ENCODE results near the gene MCM3AP. TPM values are rescaled to one million over a fixed set of nuclear protein-coding genes. Genes with fewer than 3 reads are reported as not detected.

The MCM3AP gene
- total RNA-seq, 1 donor = 64.8 TPM

DNA sequence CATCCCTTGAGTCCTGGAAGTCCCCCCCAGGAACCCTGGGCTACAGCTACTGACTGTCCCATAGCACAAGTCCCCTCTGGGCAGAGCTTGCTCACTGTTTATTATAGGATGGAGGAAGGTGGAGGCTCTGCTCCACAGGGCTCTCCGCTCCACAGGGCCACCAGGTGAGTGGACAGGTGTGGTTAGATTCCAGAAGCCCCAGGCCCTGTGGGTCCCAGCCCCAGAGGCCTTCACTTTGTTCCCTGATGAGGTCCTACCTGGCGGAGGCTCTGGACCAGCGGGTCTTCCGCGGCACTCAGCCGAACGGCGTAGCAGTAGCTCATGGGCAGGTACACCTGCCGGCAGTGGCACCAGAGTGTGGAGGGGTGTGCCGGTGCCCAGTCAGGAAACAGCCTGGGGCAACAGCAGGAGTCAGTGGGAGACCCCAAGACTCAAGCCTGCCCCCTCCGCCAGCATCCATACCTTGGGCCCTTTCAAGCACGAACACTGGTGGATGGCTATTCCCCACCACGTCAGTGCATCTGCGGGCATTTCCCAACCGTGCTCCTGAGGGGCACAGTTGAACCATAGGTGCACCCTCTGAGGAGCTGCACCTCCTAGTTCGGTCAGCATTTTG lies 69.2 kb downstream of the MCM3AP start:
- Histone ChIP-seq H3K4me2 (ENCODE audit: insufficient read depth, low read length) (no peak overlapping the region), H2AFZ (ENCODE audit: low read length) (no peak overlapping the region), H3K4me1 (ENCODE audit: insufficient read depth, low read length) (no peaks in the 10 kb centered on the region), H3K27ac (ENCODE audit: low read depth, low read length) (no peak overlapping the region), H3K9me3 (ENCODE audit: low read depth, low read length) (no peaks in the 10 kb centered on the region), H3K27me3 (ENCODE audit: insufficient read depth, low read length) (no peaks in the 10 kb centered on the region), H3K36me3 (ENCODE audit: insufficient read depth, low read length) (peaks cover 6% of the 10 kb centered on the region), H3K4me3 (ENCODE audit: insufficient read depth, low read length) (no peak overlapping the region), H3K79me2 (ENCODE audit: insufficient read depth, low read length) (peaks cover 15% of the 10 kb centered on the region), H4K20me1 (ENCODE audit: insufficient read depth, low read length) (no peaks in the 10 kb centered on the region)
- no peak for DNase-seq (ENCODE audit: insufficient read length, low spot score, missing footprints)
- TF ChIP-seq, protein P1, sequence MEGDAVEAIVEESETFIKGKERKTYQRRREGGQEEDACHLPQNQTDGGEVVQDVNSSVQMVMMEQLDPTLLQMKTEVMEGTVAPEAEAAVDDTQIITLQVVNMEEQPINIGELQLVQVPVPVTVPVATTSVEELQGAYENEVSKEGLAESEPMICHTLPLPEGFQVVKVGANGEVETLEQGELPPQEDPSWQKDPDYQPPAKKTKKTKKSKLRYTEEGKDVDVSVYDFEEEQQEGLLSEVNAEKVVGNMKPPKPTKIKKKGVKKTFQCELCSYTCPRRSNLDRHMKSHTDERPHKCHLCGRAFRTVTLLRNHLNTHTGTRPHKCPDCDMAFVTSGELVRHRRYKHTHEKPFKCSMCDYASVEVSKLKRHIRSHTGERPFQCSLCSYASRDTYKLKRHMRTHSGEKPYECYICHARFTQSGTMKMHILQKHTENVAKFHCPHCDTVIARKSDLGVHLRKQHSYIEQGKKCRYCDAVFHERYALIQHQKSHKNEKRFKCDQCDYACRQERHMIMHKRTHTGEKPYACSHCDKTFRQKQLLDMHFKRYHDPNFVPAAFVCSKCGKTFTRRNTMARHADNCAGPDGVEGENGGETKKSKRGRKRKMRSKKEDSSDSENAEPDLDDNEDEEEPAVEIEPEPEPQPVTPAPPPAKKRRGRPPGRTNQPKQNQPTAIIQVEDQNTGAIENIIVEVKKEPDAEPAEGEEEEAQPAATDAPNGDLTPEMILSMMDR (IDR thresholded peaks at IDR 0.05; ENCODE audit: extremely low read depth, low read depth, low read length) = no peak

GRCh38 chr21:46215436-46216131 lies 69.8 kb downstream of the MCM3AP start:
- Histone ChIP-seq H2AFZ (ENCODE audit: low read length) (no peak overlapping the region), H3K27ac (ENCODE audit: low read depth, low read length) (no peak overlapping the region), H3K4me2 (ENCODE audit: insufficient read depth, low read length) (no peak overlapping the region), H3K4me1 (ENCODE audit: insufficient read depth, low read length) (no peaks in the 10 kb centered on the region), H3K4me3 (ENCODE audit: insufficient read depth, low read length) (no peak overlapping the region), H3K36me3 (ENCODE audit: insufficient read depth, low read length) (peaks cover 4% of the 10 kb centered on the region), H3K79me2 (ENCODE audit: insufficient read depth, low read length) (peaks cover 14% of the 10 kb centered on the region), H4K20me1 (ENCODE audit: insufficient read depth, low read length) (no peaks in the 10 kb centered on the region), H3K27me3 (ENCODE audit: insufficient read depth, low read length) (no peaks in the 10 kb centered on the region), H3K9me3 (ENCODE audit: low read depth, low read length) (no peaks in the 10 kb centered on the region)
- no peak for DNase-seq (ENCODE audit: insufficient read length, low spot score, missing footprints)
- TF ChIP-seq, protein P1 (IDR thresholded peaks at IDR 0.05; ENCODE audit: extremely low read depth, low read depth, low read length) = no peak

DNA sequence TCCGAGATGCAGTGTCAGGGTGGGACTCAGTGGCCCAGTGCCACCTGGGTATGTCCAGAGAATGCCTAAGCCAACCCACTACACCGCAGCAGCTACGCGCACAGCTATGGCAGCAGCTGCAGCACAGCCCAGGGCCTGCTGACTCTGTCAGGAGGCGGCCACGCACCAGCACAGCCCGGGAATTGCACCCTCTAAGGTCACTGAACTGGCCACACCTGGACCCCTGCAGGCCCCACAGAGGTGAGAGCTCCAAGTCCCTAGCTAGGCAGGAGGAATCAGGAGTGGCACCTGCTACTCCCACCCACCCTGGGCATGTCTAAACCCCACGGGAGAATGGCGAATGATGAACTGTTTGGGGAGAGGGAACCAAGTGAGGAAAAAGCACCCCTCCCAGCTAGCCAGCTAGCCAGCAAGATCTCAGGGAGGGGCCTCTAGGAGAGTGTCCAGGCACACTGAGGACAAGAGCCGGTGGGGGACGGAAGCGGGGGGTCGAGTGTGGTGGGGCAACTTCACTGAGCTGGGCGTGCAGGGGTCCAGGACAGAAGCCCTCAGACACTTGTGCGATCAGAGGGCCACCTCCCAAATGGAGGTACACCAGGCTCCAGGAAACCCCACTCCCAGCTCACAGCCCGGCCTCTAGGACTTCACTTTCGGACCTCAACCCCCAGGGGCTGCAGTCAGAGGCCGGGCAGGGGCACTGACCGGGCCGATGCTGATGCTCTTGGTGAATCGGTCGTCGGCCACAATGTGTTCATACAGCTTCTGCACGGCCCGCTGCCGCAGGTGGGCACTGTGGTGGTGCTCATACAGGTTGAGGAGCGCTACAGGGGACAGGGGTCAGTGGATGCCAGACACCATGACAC lies 70.7 kb downstream of the MCM3AP start:
- H3K27ac ChIP-seq (ENCODE audit: low read depth, low read length) = no peak overlapping the region
- peaks cover 8% of the 10 kb centered on the region for H3K79me2 ChIP-seq (ENCODE audit: insufficient read depth, low read length)
- DNase-seq (ENCODE audit: insufficient read length, low spot score, missing footprints) = peak; percentile 84
- H4K20me1 ChIP-seq (ENCODE audit: insufficient read depth, low read length) = no peaks in the 10 kb centered on the region
- no peak overlapping the region for H2AFZ ChIP-seq (ENCODE audit: low read length)
- H3K4me1 ChIP-seq (ENCODE audit: insufficient read depth, low read length) = no peaks in the 10 kb centered on the region
- no peak overlapping the region for H3K4me3 ChIP-seq (ENCODE audit: insufficient read depth, low read length)
- H3K36me3 ChIP-seq (ENCODE audit: insufficient read depth, low read length) = peaks cover 4% of the 10 kb centered on the region
- H3K27me3 ChIP-seq (ENCODE audit: insufficient read depth, low read length) = no peaks in the 10 kb centered on the region
- no peaks in the 10 kb centered on the region for H3K9me3 ChIP-seq (ENCODE audit: low read depth, low read length)
- TF ChIP-seq, protein P1 (IDR thresholded peaks at IDR 0.05; ENCODE audit: extremely low read depth, low read depth, low read length) = no peak
- H3K4me2 ChIP-seq (ENCODE audit: insufficient read depth, low read length) = no peak overlapping the region
